ENCODE results near the gene LASP1.

- TF ChIP-seq POLR2AphosphoS5 (IDR thresholded peaks at IDR 0.05; ENCODE audit: low read depth) (peak; percentile 96), CTCF (IDR thresholded peaks at IDR 0.05; ENCODE audit: insufficient read depth, low read length) (no peak), GABPA (IDR thresholded peaks at IDR 0.05; ENCODE audit: low read depth) (no peak), REST (IDR thresholded peaks at IDR 0.05; ENCODE audit: insufficient replicate concordance, low read depth) (no peak), SPI1 (IDR thresholded peaks at IDR 0.05; ENCODE audit: borderline replicate concordance, low read depth) (no peak)
Observed at GRCh38 chr17:38900978-38901656, 31.3 kb downstream of the LASP1 start.
